Esophagus squamous epithelium (tissue), 5 donors: ENCODE data around the gene EGLN1. TPM values are rescaled to one million over a fixed set of nuclear protein-coding genes. Genes with fewer than 3 reads are reported as not detected.

ENCODE experiments used
- DNase-seq: peaks from one replicate; lab custom pipeline; 2025; lab: John Stamatoyannopoulos, UW
- H3K27ac ChIP-seq, 4 donors: fragments of 200-600 bp; sonication (generic); one replicate each; pipeline ENCODE4 v1.5.1; 2016 to 2019; ENCODE audit warnings: mild to moderate bottlenecking in 1 of 4
- H3K27me3 ChIP-seq, 4 donors: fragments of 200-600 bp; sonication (generic); 1 replicate in 3 of 4; 2 replicates in 1 of 4; pipeline versions ENCODE4 v1.5.1 to v1.6.0; 2017 to 2021; ENCODE audit warnings: antibody characterized with exemption in 1 of 4
- H3K36me3 ChIP-seq, 3 donors: fragments of 200-600 bp; sonication (generic); one replicate each; pipeline ENCODE4 v1.5.1; 2016 to 2019
- H3K4me1 ChIP-seq, 3 donors: fragments of 200-600 bp; sonication (generic); one replicate each; pipeline ENCODE4 v1.5.1; 2017 to 2019
- H3K4me3 ChIP-seq, 4 donors: fragments of 200-600 bp; sonication (generic); 1 replicate in 3 of 4; 2 replicates in 1 of 4; pipeline ENCODE4 v1.5.1; 2016 to 2019; ENCODE audit warnings: mild to moderate bottlenecking in 2 of 4, moderate library complexity in 1 of 4
- H3K9me3 ChIP-seq, 3 donors: fragments of 200-600 bp; sonication (generic); one replicate each; pipeline ENCODE4 v1.5.1; 2016 to 2019
- POLR2A ChIP-seq, 4 donors: fragments of 450-650 bp; IDR thresholded peaks; one replicate each; pipeline ENCODE4 v1.6.1; 2017; ENCODE audit warnings: antibody characterized with exemption in 4 of 4, mild to moderate bottlenecking in 4 of 4, moderate library complexity in 3 of 4
- WGBS, 2 donors: methylation state at CpG; one replicate each; pipeline ENCODE4 v1.1.5; 2018; 5-methylcytosine and 5-hydroxymethylcytosine counted together
- intact Hi-C: fragments of 100-400 bp; cut with DNase I; formaldehyde crosslinking; loops from one replicate; pipeline ENCODE4 v1.15.0; 2022
- total RNA-seq, 4 donors: library from RNA; depleted of rRNA; stranded (reverse); fragments of >200 nt; gene quantifications; one replicate each; pipeline ENCODE4 v1.1.0, GENCODE V29; 2016
- TF ChIP-seq, protein P1 (sequence below), 6 experiments: fragments of 450-650 bp in 4 of 6; fragments of 200-600 bp in 2 of 6; sonication (generic) in 2 of 6; IDR thresholded peaks; one replicate each; pipeline ENCODE4 v1.5.1; 2016 to 2019; ENCODE audit warnings: antibody characterized with exemption in 6 of 6, mild to moderate bottlenecking in 4 of 6, moderate library complexity in 4 of 6
- donor health status: DM: yes; HTN: yes; CAD: no.

The EGLN1 gene
- total RNA-seq, 4 donors from 2014 or later = 21.8 to 36.0 (median 28.7) TPM

DNA sequence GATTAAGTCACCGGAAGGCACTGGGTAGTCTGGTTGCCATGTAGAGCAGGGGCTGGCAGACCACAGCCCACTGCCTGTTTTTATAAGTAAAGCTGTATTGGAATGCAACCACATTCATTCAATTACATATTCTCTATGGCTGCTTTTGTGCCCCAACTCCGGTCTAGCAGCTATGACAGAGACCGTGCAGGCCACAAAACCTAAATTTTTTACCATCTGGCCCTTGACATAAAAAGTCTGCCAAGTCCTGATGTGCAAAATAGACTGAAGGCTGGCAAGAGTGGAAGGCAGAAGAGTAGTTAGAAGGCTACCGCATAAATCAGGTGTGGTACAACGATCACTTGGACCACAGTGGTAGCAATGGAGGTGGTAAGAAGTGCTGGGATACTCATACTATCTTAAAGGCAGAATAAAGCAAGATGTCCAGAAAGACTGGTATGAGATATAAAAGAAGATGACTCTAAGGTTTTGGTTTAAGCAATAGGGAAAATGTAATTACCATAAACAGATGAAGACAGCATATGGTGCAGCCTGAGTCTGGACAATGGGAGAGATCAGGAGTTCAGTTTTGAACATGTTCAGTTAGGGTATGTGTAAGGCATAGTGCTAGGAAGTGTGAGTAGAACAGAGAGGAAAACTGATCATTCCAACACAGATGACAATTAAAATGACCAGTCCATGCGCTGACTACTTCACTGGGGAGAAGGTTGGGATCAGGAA is 37.2 kb downstream of the EGLN1 start:
- H3K36me3 ChIP-seq = no peaks in the 10 kb centered on the region
- TF ChIP-seq, protein P1, sequence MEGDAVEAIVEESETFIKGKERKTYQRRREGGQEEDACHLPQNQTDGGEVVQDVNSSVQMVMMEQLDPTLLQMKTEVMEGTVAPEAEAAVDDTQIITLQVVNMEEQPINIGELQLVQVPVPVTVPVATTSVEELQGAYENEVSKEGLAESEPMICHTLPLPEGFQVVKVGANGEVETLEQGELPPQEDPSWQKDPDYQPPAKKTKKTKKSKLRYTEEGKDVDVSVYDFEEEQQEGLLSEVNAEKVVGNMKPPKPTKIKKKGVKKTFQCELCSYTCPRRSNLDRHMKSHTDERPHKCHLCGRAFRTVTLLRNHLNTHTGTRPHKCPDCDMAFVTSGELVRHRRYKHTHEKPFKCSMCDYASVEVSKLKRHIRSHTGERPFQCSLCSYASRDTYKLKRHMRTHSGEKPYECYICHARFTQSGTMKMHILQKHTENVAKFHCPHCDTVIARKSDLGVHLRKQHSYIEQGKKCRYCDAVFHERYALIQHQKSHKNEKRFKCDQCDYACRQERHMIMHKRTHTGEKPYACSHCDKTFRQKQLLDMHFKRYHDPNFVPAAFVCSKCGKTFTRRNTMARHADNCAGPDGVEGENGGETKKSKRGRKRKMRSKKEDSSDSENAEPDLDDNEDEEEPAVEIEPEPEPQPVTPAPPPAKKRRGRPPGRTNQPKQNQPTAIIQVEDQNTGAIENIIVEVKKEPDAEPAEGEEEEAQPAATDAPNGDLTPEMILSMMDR (IDR thresholded peaks at IDR 0.05) = no peak
- H3K27ac ChIP-seq = peak overlapping the region in 1 of 4 donors; percentile 36
- intact Hi-C loops = no loop called here
- no peak for DNase-seq
- H3K9me3 ChIP-seq = no peaks in the 10 kb centered on the region
- peaks cover 0 to 53% (median 21%) of the 10 kb centered on the region in 3 donors for H3K4me1 ChIP-seq
- H3K27me3 ChIP-seq = no peaks in the 10 kb centered on the region
- H3K4me3 ChIP-seq = no peak overlapping the region
- WGBS, 2 donors = 91% methylated on average over 6 of the region's 6 CpGs

DNA sequence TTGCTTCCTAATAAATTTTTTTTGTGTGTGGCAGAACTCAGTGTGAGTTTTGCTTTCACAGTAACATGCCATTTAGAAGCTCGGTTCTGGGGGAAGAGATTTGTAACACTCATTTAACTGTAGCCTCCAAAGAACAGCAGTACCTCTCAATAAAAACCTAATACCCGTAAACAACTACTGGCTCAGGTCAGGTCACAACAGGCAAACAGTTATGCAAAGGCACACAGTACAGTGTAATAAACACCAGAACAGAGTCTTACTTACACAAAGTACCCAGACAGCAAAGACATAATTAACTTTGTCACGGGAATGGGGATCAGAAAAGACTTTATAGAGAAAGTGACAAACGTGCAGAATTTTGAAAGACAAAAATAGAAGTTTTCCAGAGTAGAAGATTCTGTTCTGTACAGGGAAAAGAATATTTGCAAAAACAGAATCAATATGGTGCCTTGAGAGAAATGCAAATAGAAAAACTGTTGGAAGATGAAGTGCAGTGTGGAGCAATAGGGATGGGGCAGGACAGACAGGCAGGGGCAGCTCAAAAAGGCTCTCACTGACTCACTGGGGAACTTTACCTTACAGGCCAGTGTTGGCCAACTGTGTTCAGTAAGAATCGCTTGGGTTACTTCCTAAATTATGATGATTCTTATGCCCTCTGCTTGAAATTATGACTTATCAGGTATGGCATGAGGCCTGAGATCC is 38.8 kb downstream of the EGLN1 start:
- Histone ChIP-seq H3K4me3 (no peak overlapping the region), H3K36me3 (no peaks in the 10 kb centered on the region), H3K9me3 (no peaks in the 10 kb centered on the region), H3K4me1 (peaks cover 0 to 49% (median 21%) of the 10 kb centered on the region in 3 donors), H3K27me3 (no peaks in the 10 kb centered on the region), H3K27ac (peak overlapping the region in 1 of 4 donors; percentile 23)
- intact Hi-C loops = no loop called here
- no peak for DNase-seq
- TF ChIP-seq, protein P1 (IDR thresholded peaks at IDR 0.05) = no peak
- no peak for TF ChIP-seq POLR2A (IDR thresholded peaks at IDR 0.05)
- WGBS, 2 donors = 42 to 60% methylated on average over 5 of the region's 5 CpGs

DNA sequence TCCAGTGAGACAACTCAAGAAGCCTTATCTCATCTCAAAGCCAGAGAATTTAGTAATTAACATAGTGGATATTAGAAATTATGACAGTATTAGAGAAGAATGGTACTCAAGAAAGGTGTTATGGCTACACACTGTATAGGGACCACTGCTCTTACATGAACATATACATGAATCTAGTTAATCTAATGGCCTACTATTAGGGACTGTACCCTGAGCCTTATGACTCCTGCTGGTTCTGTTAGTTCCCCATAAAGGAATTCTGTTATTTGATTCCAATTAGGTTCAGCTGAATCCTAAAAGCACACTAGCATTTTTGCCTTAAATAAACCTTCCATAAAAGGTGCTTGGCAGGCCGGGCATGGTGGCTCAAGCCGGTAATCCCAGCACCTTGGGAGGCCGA is 39.7 kb downstream of the EGLN1 start:
- intact Hi-C loops = no loop called here
- no peak for DNase-seq
- Histone ChIP-seq H3K27ac (no peak overlapping the region), H3K4me1 (peaks cover 0 to 57% (median 23%) of the 10 kb centered on the region in 3 donors), H3K27me3 (no peaks in the 10 kb centered on the region), H3K4me3 (no peak overlapping the region), H3K36me3 (no peaks in the 10 kb centered on the region), H3K9me3 (no peaks in the 10 kb centered on the region)
- 80% methylated on average over 2 of the region's 3 CpGs; no CpG with 5 or more reads in 1 of the 2 donors for WGBS, 2 donors
- TF ChIP-seq, protein P1 (IDR thresholded peaks at IDR 0.05) = no peak
- TF ChIP-seq POLR2A (IDR thresholded peaks at IDR 0.05) = no peak

DNA sequence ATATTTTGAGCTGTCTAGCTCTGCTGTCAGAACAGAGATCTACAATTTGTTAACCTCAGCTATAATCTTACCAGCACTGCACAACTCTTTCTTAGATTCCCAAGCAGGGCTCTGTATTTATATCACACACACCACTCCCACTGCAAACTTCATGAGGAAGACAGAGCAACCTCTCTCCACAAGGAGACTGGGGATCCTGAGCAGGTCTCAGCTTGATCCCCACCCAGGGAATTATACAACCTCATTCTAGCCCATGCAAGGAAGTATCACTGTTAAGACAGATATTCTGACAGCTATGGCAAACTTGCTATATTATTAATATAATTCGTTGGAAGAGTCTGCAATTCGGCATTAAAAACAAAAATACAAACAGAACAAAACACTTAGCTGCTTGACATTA is 40.4 kb downstream of the EGLN1 start:
- Histone ChIP-seq H3K9me3 (no peaks in the 10 kb centered on the region), H3K4me3 (no peak overlapping the region), H3K27me3 (no peaks in the 10 kb centered on the region), H3K36me3 (no peaks in the 10 kb centered on the region), H3K4me1 (peaks cover 0 to 64% (median 26%) of the 10 kb centered on the region in 3 donors), H3K27ac (no peak overlapping the region)
- TF ChIP-seq POLR2A (IDR thresholded peaks at IDR 0.05) = no peak
- TF ChIP-seq, protein P1 (IDR thresholded peaks at IDR 0.05) = no peak
- 24 to 41% methylated on average over 2 of the region's 2 CpGs for WGBS, 2 donors
- no peak for DNase-seq
- intact Hi-C loops = no loop called here
